BLaER1 (cell line): ENCODE data around the gene IKZF3.
"Not testable (repeated sequence)": the region's sequence is repeated elsewhere in the genome, so short reads cannot be mapped to it uniquely, and the experiment has no call there.

ENCODE experiments used
- H3K27ac ChIP-seq: shearing (Covaris generic); formaldehyde crosslinking; 2 replicates; pipeline ENCODE4 v1.8.1; 2022
- H3K27me3 ChIP-seq: shearing (Covaris generic); formaldehyde crosslinking; 2 replicates; pipeline ENCODE4 v1.8.1; 2022
- H3K36me3 ChIP-seq: shearing (Covaris generic); formaldehyde crosslinking; 2 replicates; pipeline ENCODE4 v1.8.1; 2022
- H3K4me1 ChIP-seq: shearing (Covaris generic); formaldehyde crosslinking; 2 replicates; pipeline ENCODE4 v1.8.1; 2022
- H3K4me2 ChIP-seq: shearing (Covaris generic); formaldehyde crosslinking; 2 replicates; pipeline ENCODE4 v1.8.1; 2022
- H3K4me3 ChIP-seq: shearing (Covaris generic); formaldehyde crosslinking; 2 replicates; pipeline ENCODE4 v1.8.1; 2022
- H3K9ac ChIP-seq: shearing (Covaris generic); formaldehyde crosslinking; 2 replicates; pipeline ENCODE4 v1.8.1; 2022
- H3K9me3 ChIP-seq: shearing (Covaris generic); formaldehyde crosslinking; 2 replicates; pipeline ENCODE4 v1.8.1; 2022
- H4K20me1 ChIP-seq: shearing (Covaris generic); formaldehyde crosslinking; 2 replicates; pipeline ENCODE4 v1.8.1; 2022
- Cebpa-rat ChIP-seq: shearing (Covaris generic); IDR thresholded peaks from 2 replicates; pipeline ENCODE4 v1.8.1; 2022

Gene IKZF3

DNA sequence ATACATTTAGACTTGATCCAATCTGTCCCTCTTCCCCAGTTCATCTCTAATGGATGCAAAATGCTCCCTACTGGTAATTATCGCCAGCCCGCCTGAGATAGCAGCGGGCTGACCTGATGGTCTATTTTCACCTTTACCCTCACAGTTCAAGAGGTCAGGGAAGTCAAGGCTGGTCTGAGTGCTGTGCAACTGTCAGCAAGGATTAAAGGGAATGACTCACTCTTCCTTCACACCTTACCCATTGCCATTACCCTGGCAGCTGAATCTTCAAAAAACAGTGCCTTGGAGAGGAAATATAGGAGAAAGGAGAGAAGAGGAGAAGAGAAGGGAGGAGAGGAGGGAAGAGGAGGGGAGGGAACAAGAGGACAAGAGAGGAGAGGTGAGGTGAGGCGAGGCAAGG is 90.1 kb downstream of the IKZF3 start:
- no peak overlapping the region for H3K4me3 ChIP-seq
- no peak overlapping the region for H3K9ac ChIP-seq
- no peaks in the 10 kb centered on the region for H3K9me3 ChIP-seq
- no peaks in the 10 kb centered on the region for H3K27me3 ChIP-seq
- no peaks in the 10 kb centered on the region for H4K20me1 ChIP-seq
- no peak overlapping the region for H3K27ac ChIP-seq
- H3K4me1 ChIP-seq: peaks cover 10% of the 10 kb centered on the region
- TF ChIP-seq Cebpa-rat: no peak
- H3K36me3 ChIP-seq: no peaks in the 10 kb centered on the region
- H3K4me2 ChIP-seq: no peak overlapping the region

DNA sequence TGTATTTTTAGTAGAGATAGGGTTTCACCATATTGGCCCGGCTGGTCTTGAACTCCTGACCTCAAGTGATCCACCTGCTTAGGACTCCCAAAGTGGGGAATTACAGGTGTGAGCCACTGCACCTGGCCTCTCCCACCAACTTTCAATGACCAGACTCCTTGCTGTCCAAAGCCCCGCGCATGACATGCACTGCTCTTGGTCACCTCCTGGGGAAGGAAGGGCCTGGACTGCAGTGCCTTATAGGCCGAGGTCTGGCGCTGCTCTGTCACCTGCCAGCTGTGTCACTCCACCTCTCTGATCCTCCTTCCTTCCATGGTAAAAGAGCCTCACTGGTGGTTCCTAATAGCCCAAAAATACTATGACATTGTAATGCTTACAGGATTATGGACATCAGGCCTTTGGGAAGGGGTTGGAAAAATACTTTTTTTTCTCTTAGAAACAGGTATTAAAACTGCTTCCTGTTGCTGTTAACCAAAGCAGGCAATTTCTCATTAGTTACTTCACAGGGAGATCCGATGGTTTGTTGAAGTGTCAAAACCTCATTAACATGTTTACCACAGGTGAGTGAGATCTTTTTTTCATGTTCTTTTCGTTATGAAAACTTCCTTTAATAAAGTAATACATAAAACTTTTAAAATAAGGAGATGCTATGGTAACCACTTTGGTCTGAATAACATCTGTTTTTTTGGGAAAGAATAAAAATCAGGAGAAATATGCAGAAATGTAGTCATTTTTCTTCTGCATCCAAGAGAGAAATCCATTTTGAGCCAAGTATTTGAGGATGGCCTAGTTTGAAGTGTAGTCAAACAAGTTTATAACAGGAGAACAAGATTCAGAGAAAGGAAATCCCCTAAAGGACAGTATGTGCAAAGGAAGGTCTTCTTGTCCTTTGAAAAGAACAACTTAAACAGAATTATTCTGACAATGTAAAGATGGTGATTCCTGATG is 90.9 kb downstream of the IKZF3 start:
- TF ChIP-seq Cebpa-rat: no peak
- Histone ChIP-seq H3K36me3 (no peaks in the 10 kb centered on the region), H4K20me1 (no peaks in the 10 kb centered on the region), H3K4me3 (no peak overlapping the region), H3K27ac (no peak overlapping the region), H3K9me3 (no peaks in the 10 kb centered on the region), H3K4me2 (peak overlapping the region; percentile 25), H3K27me3 (no peaks in the 10 kb centered on the region), H3K4me1 (peaks cover 10% of the 10 kb centered on the region), H3K9ac (no peak overlapping the region)

DNA sequence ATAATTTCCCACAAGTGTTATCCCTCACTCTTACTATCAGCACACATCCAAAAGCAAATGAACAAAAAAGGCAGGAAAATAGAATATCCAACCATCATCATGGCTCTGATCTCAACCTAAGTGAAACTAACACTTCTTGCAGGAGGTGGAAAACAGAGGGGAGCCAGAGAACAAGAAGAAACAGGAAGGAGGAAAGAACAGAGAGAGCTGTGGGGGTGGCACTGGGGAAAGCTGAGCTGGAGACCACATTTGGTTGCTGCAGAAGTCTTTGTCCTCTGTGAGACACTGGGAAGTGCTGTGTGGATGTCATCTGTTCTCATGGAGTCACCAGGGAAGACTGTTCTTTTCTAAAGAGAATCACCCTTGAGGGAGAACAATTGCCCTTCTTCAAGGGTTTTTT is 91.7 kb downstream of the IKZF3 start:
- Histone ChIP-seq H3K4me2 (peak overlapping the region; percentile 25), H3K9me3 (no peaks in the 10 kb centered on the region), H4K20me1 (no peaks in the 10 kb centered on the region), H3K4me1 (peaks cover 13% of the 10 kb centered on the region), H3K27me3 (no peaks in the 10 kb centered on the region), H3K4me3 (no peak overlapping the region), H3K36me3 (no peaks in the 10 kb centered on the region), H3K27ac (no peak overlapping the region), H3K9ac (no peak overlapping the region)
- no peak for TF ChIP-seq Cebpa-rat

DNA sequence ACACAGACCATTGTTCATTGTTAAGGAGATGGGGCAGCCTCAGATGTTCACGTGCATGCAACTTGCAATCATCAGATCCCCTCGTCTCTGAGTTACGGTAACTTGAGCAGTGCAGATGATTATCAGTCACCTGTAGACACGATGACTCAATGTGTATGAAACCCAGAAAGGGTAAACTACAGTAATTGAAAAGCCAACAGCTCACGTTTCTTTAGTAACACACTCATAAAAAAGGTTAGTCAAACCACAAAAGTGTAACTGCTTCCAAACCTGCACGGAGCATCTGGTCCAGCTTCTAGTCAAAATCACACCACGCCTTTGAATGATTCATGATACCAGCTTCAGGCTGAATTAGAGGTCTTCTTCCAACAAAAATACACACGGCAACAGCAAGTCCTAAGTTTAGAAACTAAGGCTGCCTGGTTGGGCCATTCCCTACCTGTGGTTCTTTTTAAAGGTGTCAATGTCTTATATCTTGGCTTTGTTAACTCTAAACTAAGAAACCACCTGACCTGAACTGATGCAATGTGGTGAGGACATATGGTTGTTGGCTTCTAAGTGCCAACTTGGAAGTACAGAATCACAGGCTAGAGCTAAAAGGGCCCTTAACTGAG is 94.0 kb downstream of the IKZF3 start:
- Histone ChIP-seq H4K20me1 (no peaks in the 10 kb centered on the region), H3K4me2 (no peak overlapping the region), H3K27me3 (no peaks in the 10 kb centered on the region), H3K36me3 (no peaks in the 10 kb centered on the region), H3K4me3 (no peak overlapping the region), H3K4me1 (peaks cover 36% of the 10 kb centered on the region), H3K27ac (no peak overlapping the region), H3K9ac (no peak overlapping the region), H3K9me3 (0 out of 2 replicates have a peak, but pooled peaks cover 4% of the 10 kb centered on the region)
- no peak for TF ChIP-seq Cebpa-rat

DNA sequence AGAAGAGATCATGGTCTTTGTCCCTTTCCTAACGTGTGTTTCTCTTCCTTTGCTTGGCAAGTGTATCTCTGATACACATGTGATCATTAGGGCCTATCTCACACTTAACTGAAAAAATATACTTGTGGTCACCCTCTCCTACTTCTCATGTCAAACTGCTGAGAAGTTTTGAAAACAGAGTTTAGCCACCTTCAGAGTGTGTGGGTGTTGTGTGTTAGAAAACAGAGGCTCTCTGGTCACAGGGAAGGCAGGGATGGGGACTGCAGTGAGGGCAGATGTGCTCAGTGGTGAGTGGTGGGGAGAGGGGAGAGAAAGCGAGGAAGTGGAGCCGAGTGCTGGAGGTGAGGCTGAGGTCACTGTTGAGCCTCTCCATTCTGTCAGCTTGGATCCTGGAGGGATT is 97.0 kb downstream of the IKZF3 start:
- Histone ChIP-seq H3K9ac (no peak overlapping the region), H3K4me3 (no peak overlapping the region), H3K27ac (peak overlapping the region; percentile 47; the same call in 1 of the 2 replicates), H3K4me2 (peak overlapping the region; percentile 71), H3K9me3 (0 out of 2 replicates have a peak, but pooled peaks cover 4% of the 10 kb centered on the region), H3K36me3 (no peaks in the 10 kb centered on the region), H3K4me1 (peaks cover 33% of the 10 kb centered on the region), H3K27me3 (no peaks in the 10 kb centered on the region), H4K20me1 (no peaks in the 10 kb centered on the region)
- no peak for TF ChIP-seq Cebpa-rat

- Histone ChIP-seq H3K4me3 (no peak overlapping the region), H3K27me3 (no peaks in the 10 kb centered on the region), H4K20me1 (no peaks in the 10 kb centered on the region), H3K9me3 (0 out of 2 replicates have a peak, but pooled peaks cover 4% of the 10 kb centered on the region), H3K27ac (no peak overlapping the region), H3K4me2 (peak overlapping the region; percentile 71), H3K9ac (no peak overlapping the region), H3K4me1 (peaks cover 37% of the 10 kb centered on the region), H3K36me3 (no peaks in the 10 kb centered on the region)
- no peak for TF ChIP-seq Cebpa-rat
These were observed 98.3 kb downstream of the IKZF3 start for GRCh38 chr17:39765766-39766165.

GRCh38 chr17:39765175-39765574 is 98.9 kb downstream of the IKZF3 start:
- H3K36me3 ChIP-seq: no peaks in the 10 kb centered on the region
- no peak for TF ChIP-seq Cebpa-rat
- H3K27me3 ChIP-seq: no peaks in the 10 kb centered on the region
- no peak overlapping the region for H3K4me3 ChIP-seq
- no peaks in the 10 kb centered on the region for H4K20me1 ChIP-seq
- 0 out of 2 replicates have a peak, but pooled peaks cover 4% of the 10 kb centered on the region for H3K9me3 ChIP-seq
- H3K4me1 ChIP-seq: peaks cover 37% of the 10 kb centered on the region
- H3K27ac ChIP-seq: no peak overlapping the region
- no peak overlapping the region for H3K9ac ChIP-seq
- H3K4me2 ChIP-seq: peak overlapping the region; percentile 71; the same call in 1 of the 2 replicates

DNA sequence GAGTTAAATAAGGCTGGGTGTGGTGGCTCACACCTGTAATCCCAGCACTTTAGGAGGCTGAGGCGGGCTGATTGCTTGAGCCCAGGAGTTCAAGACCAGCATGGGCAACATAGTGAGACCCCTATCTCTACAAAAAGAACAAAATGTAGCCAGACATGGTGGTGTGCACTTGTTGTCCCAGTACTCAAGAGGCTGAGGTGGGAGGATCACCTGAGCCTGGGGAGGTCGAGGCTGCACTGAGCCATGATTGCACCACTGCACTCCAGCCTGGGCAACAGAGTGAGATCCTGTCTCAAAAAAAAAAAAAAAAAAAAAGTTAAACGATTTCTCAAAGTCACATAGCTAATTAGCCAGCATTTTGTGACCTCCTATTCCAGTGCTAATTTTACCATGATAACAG is 99.9 kb downstream of the IKZF3 start:
- peaks cover 45% of the 10 kb centered on the region for H3K4me1 ChIP-seq
- not testable (repeated sequence) for H3K36me3 ChIP-seq, H4K20me1 ChIP-seq, H3K9me3 ChIP-seq, H3K27ac ChIP-seq, H3K4me3 ChIP-seq, H3K4me2 ChIP-seq, H3K27me3 ChIP-seq, H3K9ac ChIP-seq

DNA sequence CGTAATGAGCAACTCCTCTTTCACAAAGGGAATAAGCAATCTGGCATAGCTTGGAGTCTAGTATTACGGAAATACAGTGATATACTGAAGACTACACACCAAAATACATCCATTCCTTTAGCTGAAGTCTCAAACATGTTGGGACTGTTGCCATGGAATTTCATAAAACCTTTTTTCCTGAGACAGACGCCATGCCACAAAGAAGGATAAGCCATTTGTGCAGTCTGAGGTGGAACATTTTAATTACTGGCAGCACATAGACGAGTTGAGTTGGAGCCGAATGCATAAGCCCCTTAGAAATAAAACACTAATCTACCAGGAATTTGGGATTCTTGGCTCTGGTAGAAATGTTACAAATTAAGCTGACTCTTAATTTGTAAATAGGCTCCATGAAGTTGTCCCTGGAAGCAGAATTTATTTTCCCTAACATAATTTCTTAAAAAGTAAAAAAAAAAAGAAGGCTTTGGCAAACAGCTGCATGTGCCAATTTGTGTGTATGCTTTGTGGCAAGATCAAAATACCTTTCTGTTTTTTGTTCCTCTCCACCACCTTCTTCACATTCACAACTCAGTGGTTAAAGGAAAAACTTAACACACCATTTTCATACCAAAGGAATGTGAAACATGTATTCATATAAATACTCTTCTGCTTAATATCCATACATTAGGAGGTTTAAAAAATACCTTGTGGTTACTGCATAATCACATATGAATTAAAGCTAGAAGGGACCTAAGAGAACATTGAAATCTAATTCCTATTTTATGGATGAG is 100.9 kb downstream of the IKZF3 start:
- no peak overlapping the region for H3K27ac ChIP-seq
- H3K27me3 ChIP-seq: no peaks in the 10 kb centered on the region
- H4K20me1 ChIP-seq: no peaks in the 10 kb centered on the region
- no peak overlapping the region for H3K4me3 ChIP-seq
- 0 out of 2 replicates have a peak, but pooled peaks cover 4% of the 10 kb centered on the region for H3K9me3 ChIP-seq
- TF ChIP-seq Cebpa-rat: no peak
- H3K4me2 ChIP-seq: no peak overlapping the region
- H3K36me3 ChIP-seq: no peaks in the 10 kb centered on the region
- H3K9ac ChIP-seq: no peak overlapping the region
- peaks cover 54% of the 10 kb centered on the region for H3K4me1 ChIP-seq
